ENCODE measurements around the gene UMODL1.

GRCh38 chr21:42135386-42136052, 64.4 kb downstream of the UMODL1 start:
- no peak for TF ChIP-seq EP300 (IDR thresholded peaks at IDR 0.05)
- no peak for TF ChIP-seq POLR2AphosphoS5 (IDR thresholded peaks at IDR 0.05)
